ENCODE measurements around the gene LPAR2. TPM values are rescaled to one million over a fixed set of nuclear protein-coding genes. Genes with fewer than 3 reads are reported as not detected.

The LPAR2 gene
- total RNA-seq, 1 donor from 2014 or later, result 40.3 TPM

DNA sequence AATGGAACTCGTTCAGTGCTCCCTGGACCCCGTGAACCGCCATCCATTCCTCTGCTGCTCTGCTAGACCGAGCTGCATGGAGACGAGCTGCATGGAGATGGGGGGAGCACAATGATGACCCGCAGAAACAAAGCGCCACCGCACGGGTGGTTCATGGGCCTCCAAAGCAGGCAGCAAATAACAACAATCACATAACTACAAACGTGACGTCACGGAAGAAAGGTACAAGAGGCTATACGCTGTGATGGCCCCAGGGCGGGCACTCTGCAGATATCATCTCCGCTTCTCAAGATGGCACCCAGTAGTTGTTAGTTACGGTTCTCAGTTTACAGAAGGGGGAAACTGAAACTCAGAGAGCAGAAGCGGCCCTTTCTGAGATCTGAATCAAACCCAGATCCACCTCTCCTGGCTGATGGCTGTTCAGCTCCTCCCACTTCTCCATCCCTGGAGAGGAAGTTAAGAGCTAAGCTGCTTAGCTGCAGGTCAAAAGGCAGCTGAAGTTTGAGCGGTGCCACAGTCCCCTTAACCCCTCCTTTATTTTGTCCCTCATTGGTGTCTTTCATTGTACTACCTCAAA is 33.7 kb upstream of the LPAR2 start:
- Histone ChIP-seq H3K36me3 (peaks cover 36% of the 10 kb centered on the region), H3K9me3 (no peaks in the 10 kb centered on the region), H3K4me3 (peak overlapping the region; percentile 99), H3K27ac (peak overlapping the region; percentile 96), H3K4me1 (peaks cover 24% of the 10 kb centered on the region), H3K27me3 (ENCODE audit: low read depth) (no peaks in the 10 kb centered on the region)
- intact Hi-C loops (cut with DNase I), result no loop called here
- DNase-seq (peak; percentile 48), ATAC-seq (peak in 1 of 2 donors; percentile 2)
- TF ChIP-seq, protein P1, sequence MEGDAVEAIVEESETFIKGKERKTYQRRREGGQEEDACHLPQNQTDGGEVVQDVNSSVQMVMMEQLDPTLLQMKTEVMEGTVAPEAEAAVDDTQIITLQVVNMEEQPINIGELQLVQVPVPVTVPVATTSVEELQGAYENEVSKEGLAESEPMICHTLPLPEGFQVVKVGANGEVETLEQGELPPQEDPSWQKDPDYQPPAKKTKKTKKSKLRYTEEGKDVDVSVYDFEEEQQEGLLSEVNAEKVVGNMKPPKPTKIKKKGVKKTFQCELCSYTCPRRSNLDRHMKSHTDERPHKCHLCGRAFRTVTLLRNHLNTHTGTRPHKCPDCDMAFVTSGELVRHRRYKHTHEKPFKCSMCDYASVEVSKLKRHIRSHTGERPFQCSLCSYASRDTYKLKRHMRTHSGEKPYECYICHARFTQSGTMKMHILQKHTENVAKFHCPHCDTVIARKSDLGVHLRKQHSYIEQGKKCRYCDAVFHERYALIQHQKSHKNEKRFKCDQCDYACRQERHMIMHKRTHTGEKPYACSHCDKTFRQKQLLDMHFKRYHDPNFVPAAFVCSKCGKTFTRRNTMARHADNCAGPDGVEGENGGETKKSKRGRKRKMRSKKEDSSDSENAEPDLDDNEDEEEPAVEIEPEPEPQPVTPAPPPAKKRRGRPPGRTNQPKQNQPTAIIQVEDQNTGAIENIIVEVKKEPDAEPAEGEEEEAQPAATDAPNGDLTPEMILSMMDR (IDR thresholded peaks at IDR 0.05), result no peak

DNA sequence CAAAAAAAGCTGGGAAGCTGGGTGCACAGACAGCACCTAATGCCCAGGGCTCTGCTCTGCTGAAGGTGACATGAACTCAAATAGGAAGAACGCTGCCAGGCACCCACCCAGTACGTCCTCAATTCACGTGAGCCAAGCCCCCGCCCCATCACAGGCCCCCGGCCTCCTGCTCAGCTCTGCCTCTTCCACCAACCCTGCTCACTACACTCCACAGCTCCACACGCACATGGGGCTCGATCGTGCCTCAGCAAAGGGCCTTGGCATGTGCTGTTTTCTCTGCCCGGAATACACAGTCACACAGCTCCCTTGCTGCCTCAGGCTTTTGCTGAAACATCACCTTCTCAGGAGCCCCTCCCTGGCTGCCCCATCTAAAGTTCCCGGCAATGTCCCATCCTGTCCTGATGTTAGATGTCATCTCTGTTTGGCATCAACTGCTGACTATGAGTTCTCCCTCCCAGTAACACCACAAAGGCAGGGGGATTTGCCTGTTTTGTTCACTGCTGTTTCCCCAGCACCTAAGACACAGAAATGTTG is 33.2 kb upstream of the LPAR2 start:
- ATAC-seq, result no peak
- intact Hi-C loops (cut with DNase I), result no loop called here
- H3K4me3 ChIP-seq, result peak overlapping the region; percentile 18

DNA sequence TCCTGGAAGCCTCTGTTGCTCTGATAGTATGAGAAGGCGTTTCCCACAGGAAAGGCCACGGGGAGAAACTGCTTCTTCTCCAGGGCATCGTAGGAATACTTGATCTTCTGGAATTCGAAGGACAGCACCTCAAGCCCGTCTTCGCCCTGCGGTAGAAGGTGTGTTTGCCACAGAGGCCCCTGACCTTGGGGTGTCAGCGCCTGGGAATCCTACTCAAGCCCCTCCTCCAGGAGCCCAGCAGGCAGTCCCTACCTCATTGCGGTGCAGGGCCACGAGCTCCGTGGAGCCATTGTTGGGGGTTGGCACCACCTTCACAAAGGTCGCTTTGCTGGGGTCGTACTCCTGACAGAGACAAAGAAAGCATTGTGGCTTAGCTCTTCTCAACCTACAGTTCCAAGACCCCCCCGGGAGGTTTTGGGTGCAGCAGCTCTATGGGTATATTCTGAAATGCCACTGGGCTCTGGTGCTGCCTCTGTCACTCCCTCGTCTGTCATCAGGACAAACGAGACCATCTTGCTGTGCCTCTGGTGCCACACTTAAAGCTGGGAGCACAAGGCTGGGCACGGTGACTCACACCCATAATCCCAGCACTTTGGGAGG is 31.7 kb upstream of the LPAR2 start:
- peaks cover 24% of the 10 kb centered on the region for H3K4me1 ChIP-seq
- H3K9me3 ChIP-seq, result no peaks in the 10 kb centered on the region
- no peak overlapping the region for H3K27ac ChIP-seq
- ATAC-seq (no peak), DNase-seq (peak; percentile 28)
- intact Hi-C loops (cut with DNase I), result no loop called here
- no peak overlapping the region for H3K4me3 ChIP-seq
- H3K27me3 ChIP-seq (ENCODE audit: low read depth), result no peaks in the 10 kb centered on the region
- peaks cover 56% of the 10 kb centered on the region for H3K36me3 ChIP-seq
- TF ChIP-seq, protein P1 (IDR thresholded peaks at IDR 0.05), result no peak

More for the DNA sequence above, 33.2 kb upstream of the LPAR2 start:
- peaks cover 41% of the 10 kb centered on the region for H3K36me3 ChIP-seq
- peak overlapping the region; percentile 8 for H3K27ac ChIP-seq
- peak; percentile 44 for DNase-seq
- no peaks in the 10 kb centered on the region for H3K27me3 ChIP-seq (ENCODE audit: low read depth)
- TF ChIP-seq, protein P1 (IDR thresholded peaks at IDR 0.05), result no peak
- peaks cover 24% of the 10 kb centered on the region for H3K4me1 ChIP-seq
- H3K9me3 ChIP-seq, result no peaks in the 10 kb centered on the region

- Histone ChIP-seq H3K36me3 (peaks cover 79% of the 10 kb centered on the region), H3K27me3 (ENCODE audit: low read depth) (no peaks in the 10 kb centered on the region), H3K27ac (no peak overlapping the region), H3K4me1 (peaks cover 15% of the 10 kb centered on the region), H3K9me3 (no peaks in the 10 kb centered on the region), H3K4me3 (no peak overlapping the region)
- ATAC-seq (no peak), DNase-seq (no peak)
- intact Hi-C loops (cut with DNase I), result no loop called here
- TF ChIP-seq, protein P1 (IDR thresholded peaks at IDR 0.05), result no peak
Measured at GRCh38 chr19:19657397-19657783, 29.4 kb upstream of the LPAR2 start.

DNA sequence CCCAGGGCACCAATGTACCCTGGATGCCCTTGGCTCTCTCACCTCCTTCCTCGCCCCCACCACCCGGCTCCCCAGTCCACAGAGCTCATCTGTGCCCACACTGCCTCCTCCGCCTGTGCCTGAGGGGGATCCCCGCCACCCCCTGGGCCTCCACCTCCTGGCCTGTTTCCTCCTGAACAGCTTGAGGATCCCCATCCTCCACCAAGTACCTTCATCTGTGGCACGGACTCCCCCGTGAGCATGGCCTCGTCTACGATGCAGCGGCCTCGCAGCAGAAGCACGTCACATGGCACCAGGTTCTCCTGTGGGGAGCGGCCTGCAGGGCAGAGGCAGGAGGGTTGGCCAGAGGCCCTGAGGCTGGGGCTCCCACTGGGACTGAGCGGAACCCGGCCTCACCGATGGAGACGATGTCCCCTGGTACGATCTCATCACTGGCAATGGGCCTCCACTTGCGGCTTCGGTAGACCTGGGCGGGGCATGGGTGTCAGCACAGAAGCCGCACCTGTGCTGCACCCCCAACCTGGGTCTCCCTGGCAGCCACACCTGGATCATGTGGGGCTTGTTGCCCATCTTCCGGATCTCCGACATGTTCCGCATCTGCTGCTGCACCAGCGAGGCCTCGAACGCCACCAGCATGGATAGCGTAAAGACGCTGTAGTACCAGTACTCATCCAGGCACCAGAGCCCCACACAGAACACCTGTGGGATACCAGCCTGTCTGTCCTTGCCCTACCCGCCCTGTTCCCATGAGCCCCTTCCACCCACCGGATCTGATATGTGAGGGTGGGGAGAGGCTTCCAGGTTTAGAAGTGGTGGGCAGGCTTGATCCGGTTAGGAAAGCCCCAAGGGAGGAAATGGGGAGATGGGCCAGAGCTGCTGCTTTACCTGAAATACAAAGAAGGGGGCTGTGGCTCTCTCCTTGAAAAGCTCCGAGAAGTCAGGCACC is 28.7 kb upstream of the LPAR2 start:
- no peak overlapping the region for H3K27ac ChIP-seq
- intact Hi-C loops (cut with DNase I), result no loop called here
- H3K27me3 ChIP-seq (ENCODE audit: low read depth), result no peaks in the 10 kb centered on the region
- no peaks in the 10 kb centered on the region for H3K9me3 ChIP-seq
- DNase-seq (no peak), ATAC-seq (no peak)
- TF ChIP-seq, protein P1 (IDR thresholded peaks at IDR 0.05), result no peak
- peaks cover 86% of the 10 kb centered on the region for H3K36me3 ChIP-seq
- H3K4me1 ChIP-seq, result peaks cover 9% of the 10 kb centered on the region
- no peak overlapping the region for H3K4me3 ChIP-seq

Measured in lower lobe of right lung (tissue), 2 donors.